Thoracic aorta (tissue), 2 donors: ENCODE data around the gene JMJD7. TPM values are rescaled to one million over a fixed set of nuclear protein-coding genes. Genes with fewer than 3 reads are reported as not detected.

Source experiments
- ATAC-seq: fragments of 150-250 bp; one replicate; pipeline ENCODE4 v1.8.0; 2017; ENCODE audit warnings: low read depth; ENCODE audit not compliant: insufficient number of reproducible peaks, low FRiP score
- DNase-seq: peaks from one replicate; pipeline ENCODE4 v3.0.0-alpha.2; 2020; ENCODE audit warnings: low spot score
- H3K27ac ChIP-seq, 2 donors: fragments of 200-600 bp; sonication (generic); 1 replicate in 1 of 2; 2 replicates in 1 of 2; pipeline ENCODE4 v1.5.1; 2016; ENCODE audit warnings: mild to moderate bottlenecking in 2 of 2, moderate library complexity in 2 of 2
- H3K27me3 ChIP-seq: fragments of 200-600 bp; sonication (generic); replicated peaks from 2 replicates; pipeline ENCODE4 v1.6.0; 2016; ENCODE audit warnings: mild to moderate bottlenecking; ENCODE audit not compliant: insufficient read depth
- H3K36me3 ChIP-seq: fragments of 200-600 bp; sonication (generic); one replicate; pipeline ENCODE4 v1.5.1; 2016
- H3K4me1 ChIP-seq, 2 donors: fragments of 200-600 bp; sonication (generic); 1 replicate in 1 of 2; 2 replicates in 1 of 2; pipeline versions ENCODE4 v1.5.1 to v1.6.0; 2016; ENCODE audit warnings: low read depth in 2 of 2, mild to moderate bottlenecking in 1 of 2; ENCODE audit not compliant: control insufficient read depth in 1 of 2
- H3K4me3 ChIP-seq: fragments of 200-600 bp; sonication (generic); 2 replicates; pipeline ENCODE4 v1.5.1; 2016; ENCODE audit warnings: mild to moderate bottlenecking
- H3K9me3 ChIP-seq: fragments of 200-600 bp; sonication (generic); 2 replicates; pipeline ENCODE4 v1.5.1; 2016
- total RNA-seq, 2 donors: library from RNA; depleted of rRNA; stranded (reverse); fragments of >200 nt; gene quantifications; one replicate each; pipeline versions ENCODE4 v1.1.0 to v1.2.3, GENCODE V29; 2016
- TF ChIP-seq, protein P1 (sequence below): fragments of 200-600 bp; sonication (generic); IDR thresholded peaks from one replicate; pipeline ENCODE4 v1.5.1; 2019; ENCODE audit warnings: antibody characterized with exemption

The JMJD7 gene
- total RNA-seq, 2 donors from 2014 or later = 1.1 to 11.3 TPM

- ATAC-seq = no peak
- H3K27ac ChIP-seq = no peak overlapping the region
These were observed 21.4 kb upstream of the JMJD7 start for GRCh38 chr15:41806291-41807181.

GRCh38 chr15:41809121-41809520 lies 18.8 kb upstream of the JMJD7 start:
- H3K36me3 ChIP-seq = peaks cover 13% of the 10 kb centered on the region
- no peaks in the 10 kb centered on the region for H3K9me3 ChIP-seq
- H3K27me3 ChIP-seq = no peaks in the 10 kb centered on the region
- H3K27ac ChIP-seq = no peak overlapping the region
- peaks cover 0 to 16% of the 10 kb centered on the region in 2 donors for H3K4me1 ChIP-seq
- H3K4me3 ChIP-seq = no peak overlapping the region
- TF ChIP-seq, protein P1, sequence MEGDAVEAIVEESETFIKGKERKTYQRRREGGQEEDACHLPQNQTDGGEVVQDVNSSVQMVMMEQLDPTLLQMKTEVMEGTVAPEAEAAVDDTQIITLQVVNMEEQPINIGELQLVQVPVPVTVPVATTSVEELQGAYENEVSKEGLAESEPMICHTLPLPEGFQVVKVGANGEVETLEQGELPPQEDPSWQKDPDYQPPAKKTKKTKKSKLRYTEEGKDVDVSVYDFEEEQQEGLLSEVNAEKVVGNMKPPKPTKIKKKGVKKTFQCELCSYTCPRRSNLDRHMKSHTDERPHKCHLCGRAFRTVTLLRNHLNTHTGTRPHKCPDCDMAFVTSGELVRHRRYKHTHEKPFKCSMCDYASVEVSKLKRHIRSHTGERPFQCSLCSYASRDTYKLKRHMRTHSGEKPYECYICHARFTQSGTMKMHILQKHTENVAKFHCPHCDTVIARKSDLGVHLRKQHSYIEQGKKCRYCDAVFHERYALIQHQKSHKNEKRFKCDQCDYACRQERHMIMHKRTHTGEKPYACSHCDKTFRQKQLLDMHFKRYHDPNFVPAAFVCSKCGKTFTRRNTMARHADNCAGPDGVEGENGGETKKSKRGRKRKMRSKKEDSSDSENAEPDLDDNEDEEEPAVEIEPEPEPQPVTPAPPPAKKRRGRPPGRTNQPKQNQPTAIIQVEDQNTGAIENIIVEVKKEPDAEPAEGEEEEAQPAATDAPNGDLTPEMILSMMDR = no peak
- no peak for DNase-seq
- ATAC-seq = no peak

More at GRCh38 chr15:41806291-41807181, 21.4 kb upstream of the JMJD7 start:
- Histone ChIP-seq H3K4me1 (peaks cover 0 to 20% of the 10 kb centered on the region in 2 donors), H3K27me3 (no peaks in the 10 kb centered on the region), H3K4me3 (no peak overlapping the region), H3K9me3 (no peaks in the 10 kb centered on the region), H3K36me3 (no peaks in the 10 kb centered on the region)
- no peak for DNase-seq
- TF ChIP-seq, protein P1 = no peak

- Histone ChIP-seq H3K27ac (no peak overlapping the region), H3K36me3 (peaks cover 16% of the 10 kb centered on the region), H3K4me1 (peaks cover 0 to 10% of the 10 kb centered on the region in 2 donors), H3K27me3 (no peaks in the 10 kb centered on the region), H3K9me3 (no peaks in the 10 kb centered on the region), H3K4me3 (no peak overlapping the region)
- TF ChIP-seq, protein P1 = no peak
- no peak for ATAC-seq
- no peak for DNase-seq
These were observed 18.2 kb upstream of the JMJD7 start for GRCh38 chr15:41809526-41810220.

- Histone ChIP-seq H3K27me3 (no peaks in the 10 kb centered on the region), H3K27ac (no peak overlapping the region), H3K36me3 (peaks cover 25% of the 10 kb centered on the region), H3K9me3 (no peaks in the 10 kb centered on the region), H3K4me3 (no peak overlapping the region), H3K4me1 (no peaks in the 10 kb centered on the region)
- ATAC-seq (no peak), DNase-seq (no peak)
- TF ChIP-seq, protein P1 = no peak
These were observed 17.1 kb upstream of the JMJD7 start for GRCh38 chr15:41810651-41811431.
